Gastroesophageal sphincter (tissue), 3 donors: ENCODE data around the gene SLCO4C1.

Experiments used
- POLR2A ChIP-seq, 2 donors: fragments of 450-650 bp; IDR thresholded peaks; one replicate each; pipeline ENCODE4 v1.6.1; 2017; ENCODE audit warnings: antibody characterized with exemption in 2 of 2, mild to moderate bottlenecking in 2 of 2, moderate library complexity in 1 of 2
- TF ChIP-seq, protein P1 (sequence below), 4 experiments: fragments of 200-600 bp in 2 of 4; fragments of 450-650 bp in 2 of 4; sonication (generic) in 1 of 4; IDR thresholded peaks; one replicate each; pipeline ENCODE4 v1.5.1; 2017 to 2019; ENCODE audit warnings: antibody characterized with exemption in 4 of 4, mild to moderate bottlenecking in 2 of 4, moderate library complexity in 2 of 4

DNA sequence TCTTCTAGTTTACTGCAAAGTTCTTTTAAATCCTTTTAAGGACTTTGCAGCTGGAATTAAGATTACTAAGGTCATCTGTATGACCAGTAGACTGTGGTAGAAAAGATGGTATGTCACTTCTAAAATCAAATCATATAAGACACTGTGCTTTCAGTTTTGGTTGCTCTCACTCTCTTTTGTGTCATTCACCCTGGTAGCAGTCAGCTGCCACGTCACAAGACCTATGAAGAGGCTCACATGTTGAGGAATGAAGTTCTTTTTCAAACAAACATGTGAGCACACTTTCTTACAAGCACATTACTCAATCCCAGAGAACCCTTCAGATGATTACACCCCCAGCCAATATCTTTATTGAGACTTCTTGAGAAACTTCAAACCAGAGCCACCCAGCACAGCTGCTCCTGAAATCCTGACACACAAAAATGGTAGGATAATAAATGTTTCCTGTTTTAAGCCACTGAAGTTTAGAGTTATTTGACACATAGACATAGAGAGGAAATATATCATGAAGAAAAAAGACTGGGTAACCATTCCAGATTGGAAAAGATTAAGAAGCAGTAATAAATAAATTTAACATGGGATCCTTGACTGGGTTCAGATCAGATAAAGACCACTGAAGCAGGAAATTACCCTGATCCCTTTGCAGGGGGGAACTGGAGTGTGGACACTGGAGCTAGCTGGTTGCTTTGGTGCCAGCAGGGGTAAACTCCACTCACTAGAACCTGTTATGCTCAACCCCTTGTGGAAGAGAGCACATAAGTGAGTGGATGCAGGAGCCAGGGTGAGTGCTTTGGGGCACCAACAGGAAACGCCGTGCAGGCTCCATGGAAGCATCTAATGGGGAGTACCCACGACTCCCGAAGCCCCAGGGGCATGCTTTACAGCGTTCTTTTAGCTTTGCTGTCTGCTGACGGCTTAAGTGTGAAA is 64.1 kb downstream of the SLCO4C1 start:
- TF ChIP-seq, protein P1, sequence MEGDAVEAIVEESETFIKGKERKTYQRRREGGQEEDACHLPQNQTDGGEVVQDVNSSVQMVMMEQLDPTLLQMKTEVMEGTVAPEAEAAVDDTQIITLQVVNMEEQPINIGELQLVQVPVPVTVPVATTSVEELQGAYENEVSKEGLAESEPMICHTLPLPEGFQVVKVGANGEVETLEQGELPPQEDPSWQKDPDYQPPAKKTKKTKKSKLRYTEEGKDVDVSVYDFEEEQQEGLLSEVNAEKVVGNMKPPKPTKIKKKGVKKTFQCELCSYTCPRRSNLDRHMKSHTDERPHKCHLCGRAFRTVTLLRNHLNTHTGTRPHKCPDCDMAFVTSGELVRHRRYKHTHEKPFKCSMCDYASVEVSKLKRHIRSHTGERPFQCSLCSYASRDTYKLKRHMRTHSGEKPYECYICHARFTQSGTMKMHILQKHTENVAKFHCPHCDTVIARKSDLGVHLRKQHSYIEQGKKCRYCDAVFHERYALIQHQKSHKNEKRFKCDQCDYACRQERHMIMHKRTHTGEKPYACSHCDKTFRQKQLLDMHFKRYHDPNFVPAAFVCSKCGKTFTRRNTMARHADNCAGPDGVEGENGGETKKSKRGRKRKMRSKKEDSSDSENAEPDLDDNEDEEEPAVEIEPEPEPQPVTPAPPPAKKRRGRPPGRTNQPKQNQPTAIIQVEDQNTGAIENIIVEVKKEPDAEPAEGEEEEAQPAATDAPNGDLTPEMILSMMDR (IDR thresholded peaks at IDR 0.05), result no peak
- no peak for TF ChIP-seq POLR2A (IDR thresholded peaks at IDR 0.05)
